DOHH2 (cell line): Measurements from ENCODE around the gene AGA.

Experiments used
- CTCF ChIP-seq: fragments of 200-600 bp; sonication (generic); IDR thresholded peaks from one replicate; pipeline ENCODE4 v1.5.1; 2014; ENCODE audit warnings: antibody characterized with exemption, mild to moderate bottlenecking, low read depth, low read length; ENCODE audit not compliant: poor library complexity, severe bottlenecking
- EZH2phosphoT487 ChIP-seq: fragments of 200-600 bp; sonication (generic); IDR thresholded peaks from 2 replicates; pipeline ENCODE4 v1.6.1; 2017; ENCODE audit warnings: borderline replicate concordance, mild to moderate bottlenecking, antibody characterized with exemption, low read length, moderate library complexity, mixed read lengths

- TF ChIP-seq CTCF (no peak), EZH2phosphoT487 (no peak)
These were observed 6.6 kb upstream of the AGA start for GRCh38 chr4:177448850-177449249.
